Measurements from ENCODE around the gene PRR7. TPM values are rescaled to one million over a fixed set of nuclear protein-coding genes. Genes with fewer than 3 reads are reported as not detected.

The PRR7 gene
- total RNA-seq, 4 donors from 2014 or later: 1.6 to 2.7 (median 2.2) TPM; not detected in 1

GRCh38 chr5:177474002-177474476, 27.4 kb downstream of the PRR7 start:
- Histone ChIP-seq H3K27ac (peak overlapping the region; percentile 74 to 99 (median 93)), H3K36me3 (peaks cover 0 to 2% of the 10 kb centered on the region in 2 donors), H3K4me1 (peaks cover 0 to 96% (median 75%) of the 10 kb centered on the region in 3 donors), H3K27me3 (no peaks in the 10 kb centered on the region), H3K4me3 (peak overlapping the region in 1 of 2 donors; percentile 89), H3K9me3 (no peaks in the 10 kb centered on the region)
- ATAC-seq: no peak
- WGBS, 2 donors (ENCODE audit: low coverage in 1 of 2): 27 to 42% methylated on average over 3 to 7 of the region's 7 CpGs
- no peak for TF ChIP-seq EP300 (IDR thresholded peaks at IDR 0.05)
- TF ChIP-seq CTCF (IDR thresholded peaks at IDR 0.05): no peak
- no peak for TF ChIP-seq POLR2A (IDR thresholded peaks at IDR 0.05)
- no peak for TF ChIP-seq POLR2AphosphoS5 (IDR thresholded peaks at IDR 0.05)

- H3K9me3 ChIP-seq: no peaks in the 10 kb centered on the region
- WGBS, 2 donors (ENCODE audit: low coverage in 1 of 2): 22 to 28% methylated on average over 2 of the region's 4 CpGs
- peak overlapping the region in 3 of 4 donors; percentile 91 to 99 (median 95) for H3K27ac ChIP-seq
- ATAC-seq: no peak
- no peaks in the 10 kb centered on the region for H3K36me3 ChIP-seq
- no peaks in the 10 kb centered on the region for H3K27me3 ChIP-seq
- peaks cover 0 to 96% (median 77%) of the 10 kb centered on the region in 3 donors for H3K4me1 ChIP-seq
- H3K4me3 ChIP-seq: no peak overlapping the region
- TF ChIP-seq POLR2A (IDR thresholded peaks at IDR 0.05): no peak
- TF ChIP-seq POLR2AphosphoS5 (IDR thresholded peaks at IDR 0.05): no peak
- no peak for TF ChIP-seq EP300 (IDR thresholded peaks at IDR 0.05)
- no peak for TF ChIP-seq CTCF (IDR thresholded peaks at IDR 0.05)
Measured at GRCh38 chr5:177474846-177475562, 28.4 kb downstream of the PRR7 start.

- WGBS, 2 donors (ENCODE audit: low coverage in 1 of 2): 0 to 41% methylated on average over 1 to 6 of the region's 11 CpGs
- no peak for ATAC-seq
- TF ChIP-seq POLR2AphosphoS5 (IDR thresholded peaks at IDR 0.05) (no peak), CTCF (IDR thresholded peaks at IDR 0.05) (no peak), EP300 (IDR thresholded peaks at IDR 0.05) (no peak), POLR2A (IDR thresholded peaks at IDR 0.05) (no peak)
- H3K4me1 ChIP-seq: peaks cover 0 to 96% (median 74%) of the 10 kb centered on the region in 3 donors
- H3K27ac ChIP-seq: peak overlapping the region in 3 of 4 donors; percentile 91 to 99 (median 95)
- no peaks in the 10 kb centered on the region for H3K36me3 ChIP-seq
- H3K4me3 ChIP-seq: no peak overlapping the region
- H3K27me3 ChIP-seq: no peaks in the 10 kb centered on the region
- H3K9me3 ChIP-seq: no peaks in the 10 kb centered on the region
Measured at GRCh38 chr5:177475563-177476427, 29.2 kb downstream of the PRR7 start.

GRCh38 chr5:177476531-177477233, 30.1 kb downstream of the PRR7 start:
- Histone ChIP-seq H3K4me1 (peaks cover 0 to 96% (median 71%) of the 10 kb centered on the region in 3 donors), H3K9me3 (no peaks in the 10 kb centered on the region), H3K27me3 (no peaks in the 10 kb centered on the region), H3K27ac (peak overlapping the region; percentile 61 to 99 (median 93)), H3K36me3 (peaks cover 0 to 4% of the 10 kb centered on the region in 2 donors), H3K4me3 (no peak overlapping the region)
- peak; percentile 64 for ATAC-seq
- 42% methylated on average over 6 of the region's 18 CpGs; no CpG with 5 or more reads in 1 of the 2 donors for WGBS, 2 donors (ENCODE audit: low coverage in 1 of 2)
- peak; percentile 54 for TF ChIP-seq POLR2AphosphoS5 (IDR thresholded peaks at IDR 0.05)
- no peak for TF ChIP-seq EP300 (IDR thresholded peaks at IDR 0.05)
- TF ChIP-seq CTCF (IDR thresholded peaks at IDR 0.05): no peak
- no peak for TF ChIP-seq POLR2A (IDR thresholded peaks at IDR 0.05)
